Thyroid gland (tissue), 4 donors: Measurements from ENCODE around the gene VPS35L. TPM values are rescaled to one million over a fixed set of nuclear protein-coding genes. Genes with fewer than 3 reads are reported as not detected.

Experiments
- DNase-seq, 2 donors: peaks; one replicate each; pipeline ENCODE4 v3.0.0-alpha.2; 2019
- H3K27ac ChIP-seq, 3 donors: fragments of 200-600 bp; sonication (generic); 1 replicate in 2 of 3; 2 replicates in 1 of 3; pipeline ENCODE4 v1.5.1; 2016 to 2019; ENCODE audit warnings: mild to moderate bottlenecking in 1 of 3, moderate library complexity in 1 of 3
- H3K27me3 ChIP-seq: fragments of 200-600 bp; sonication (generic); one replicate; pipeline ENCODE4 v1.5.1; 2019
- H3K36me3 ChIP-seq, 2 donors: fragments of 200-600 bp; sonication (generic); one replicate each; pipeline ENCODE4 v1.5.1; 2016 to 2019
- H3K4me1 ChIP-seq, 2 donors: fragments of 200-600 bp; sonication (generic); one replicate each; pipeline ENCODE4 v1.5.1; 2017 to 2019
- H3K4me3 ChIP-seq, 3 donors: fragments of 200-600 bp; sonication (generic); replicated peaks in 1 of 3; 1 replicate in 2 of 3; 2 replicates in 1 of 3; pipeline ENCODE4 v1.5.1; 2016; ENCODE audit warnings: mild to moderate bottlenecking in 1 of 3
- H3K9me3 ChIP-seq: fragments of 200-600 bp; sonication (generic); one replicate; pipeline ENCODE4 v1.5.1; 2017
- CTCF ChIP-seq, 6 experiments: fragments of 200-600 bp in 3 of 6; fragments of 450-650 bp in 3 of 6; sonication (generic) in 3 of 6; IDR thresholded peaks; one replicate each; pipeline ENCODE4 v1.5.1; 2016 to 2019; ENCODE audit warnings: antibody characterized with exemption in 6 of 6, mild to moderate bottlenecking in 2 of 6, inconsistent platforms in 1 of 6, moderate library complexity in 1 of 6
- POLR2A ChIP-seq, 2 donors: fragments of 450-650 bp; IDR thresholded peaks; one replicate each; pipeline ENCODE4 v1.6.1; 2017; ENCODE audit warnings: antibody characterized with exemption in 2 of 2, mild to moderate bottlenecking in 2 of 2, moderate library complexity in 1 of 2
- WGBS, 2 donors: methylation state at CpG; one replicate each; pipeline ENCODE4 v1.1.5; 2017; 5-methylcytosine and 5-hydroxymethylcytosine counted together
- intact Hi-C: fragments of 100-400 bp; cut with DNase I; formaldehyde crosslinking; loops from one replicate; pipeline ENCODE4 v1.15.1; 2023
- total RNA-seq, 4 donors: library from RNA; depleted of rRNA; stranded (reverse); fragments of >200 nt; gene quantifications; one replicate each; pipeline ENCODE4 v1.2.3, GENCODE V29; 2016

Gene VPS35L
- total RNA-seq, 4 donors from 2014 or later = 64.9 to 74.3 (median 68.8) TPM

GRCh38 chr16:19563377-19563776 lies 7.9 kb downstream of the VPS35L start:
- Histone ChIP-seq H3K36me3 (peaks cover 9 to 14% of the 10 kb centered on the region in 2 donors), H3K27me3 (no peaks in the 10 kb centered on the region), H3K4me3 (no peak overlapping the region), H3K4me1 (no peaks in the 10 kb centered on the region), H3K27ac (no peak overlapping the region), H3K9me3 (no peaks in the 10 kb centered on the region)
- intact Hi-C loops = no loop called here
- no peak for DNase-seq
- WGBS, 2 donors = 86 to 98% methylated on average over 4 of the region's 4 CpGs
- TF ChIP-seq CTCF (IDR thresholded peaks at IDR 0.05) (no peak), POLR2A (IDR thresholded peaks at IDR 0.05) (no peak)

- no peaks in the 10 kb centered on the region for H3K27me3 ChIP-seq
- peaks cover 22 to 28% of the 10 kb centered on the region in 2 donors for H3K36me3 ChIP-seq
- H3K27ac ChIP-seq = no peak overlapping the region
- 97 to 99% methylated on average over 3 of the region's 3 CpGs for WGBS, 2 donors
- DNase-seq = no peak
- no peak overlapping the region for H3K4me3 ChIP-seq
- H3K9me3 ChIP-seq = no peaks in the 10 kb centered on the region
- no peak for TF ChIP-seq POLR2A (IDR thresholded peaks at IDR 0.05)
- no peak for TF ChIP-seq CTCF (IDR thresholded peaks at IDR 0.05)
- no peaks in the 10 kb centered on the region for H3K4me1 ChIP-seq
- intact Hi-C loops = no loop called here
Measured at GRCh38 chr16:19566362-19566761, 10.9 kb downstream of the VPS35L start.

GRCh38 chr16:19567560-19567959 lies 12.1 kb downstream of the VPS35L start:
- Histone ChIP-seq H3K9me3 (no peaks in the 10 kb centered on the region), H3K27ac (no peak overlapping the region), H3K27me3 (no peaks in the 10 kb centered on the region), H3K4me1 (no peaks in the 10 kb centered on the region), H3K4me3 (no peak overlapping the region), H3K36me3 (peaks cover 22 to 28% of the 10 kb centered on the region in 2 donors)
- DNase-seq = no peak
- TF ChIP-seq CTCF (IDR thresholded peaks at IDR 0.05) = no peak
- TF ChIP-seq POLR2A (IDR thresholded peaks at IDR 0.05) = no peak
- 95 to 97% methylated on average over 5 to 8 of the region's 8 CpGs for WGBS, 2 donors
- intact Hi-C loops = no loop called here

GRCh38 chr16:19573997-19574396 lies 18.5 kb downstream of the VPS35L start:
- TF ChIP-seq POLR2A (IDR thresholded peaks at IDR 0.05) = no peak
- TF ChIP-seq CTCF (IDR thresholded peaks at IDR 0.05) = no peak
- H3K4me1 ChIP-seq = no peaks in the 10 kb centered on the region
- no peaks in the 10 kb centered on the region for H3K27me3 ChIP-seq
- H3K4me3 ChIP-seq = no peak overlapping the region
- no peak for DNase-seq
- WGBS, 2 donors = 91% methylated on average over 9 of the region's 9 CpGs
- intact Hi-C loops = no loop called here
- H3K9me3 ChIP-seq = no peaks in the 10 kb centered on the region
- no peak overlapping the region for H3K27ac ChIP-seq
- H3K36me3 ChIP-seq = peaks cover 36 to 47% of the 10 kb centered on the region in 2 donors

- WGBS, 2 donors = 63 to 95% methylated on average over 2 of the region's 2 CpGs
- no peak for DNase-seq
- Histone ChIP-seq H3K36me3 (peaks cover 37 to 44% of the 10 kb centered on the region in 2 donors), H3K4me3 (no peak overlapping the region), H3K4me1 (no peaks in the 10 kb centered on the region), H3K27ac (no peak overlapping the region), H3K9me3 (no peaks in the 10 kb centered on the region), H3K27me3 (no peaks in the 10 kb centered on the region)
- intact Hi-C loops = no loop called here
- TF ChIP-seq POLR2A (IDR thresholded peaks at IDR 0.05) (no peak), CTCF (IDR thresholded peaks at IDR 0.05) (no peak)
Measured at GRCh38 chr16:19574615-19575014, 19.1 kb downstream of the VPS35L start.
